Measurements from ENCODE around the gene YPEL3. TPM values are rescaled to one million over a fixed set of nuclear protein-coding genes. Genes with fewer than 3 reads are reported as not detected.
A peak's percentile ranks its signal among the peaks of the same experiment; 100 is the strongest.

The YPEL3 gene
- total RNA-seq, 2 experiments from 2014 or later = 32.5 to 36.9 TPM

DNA sequence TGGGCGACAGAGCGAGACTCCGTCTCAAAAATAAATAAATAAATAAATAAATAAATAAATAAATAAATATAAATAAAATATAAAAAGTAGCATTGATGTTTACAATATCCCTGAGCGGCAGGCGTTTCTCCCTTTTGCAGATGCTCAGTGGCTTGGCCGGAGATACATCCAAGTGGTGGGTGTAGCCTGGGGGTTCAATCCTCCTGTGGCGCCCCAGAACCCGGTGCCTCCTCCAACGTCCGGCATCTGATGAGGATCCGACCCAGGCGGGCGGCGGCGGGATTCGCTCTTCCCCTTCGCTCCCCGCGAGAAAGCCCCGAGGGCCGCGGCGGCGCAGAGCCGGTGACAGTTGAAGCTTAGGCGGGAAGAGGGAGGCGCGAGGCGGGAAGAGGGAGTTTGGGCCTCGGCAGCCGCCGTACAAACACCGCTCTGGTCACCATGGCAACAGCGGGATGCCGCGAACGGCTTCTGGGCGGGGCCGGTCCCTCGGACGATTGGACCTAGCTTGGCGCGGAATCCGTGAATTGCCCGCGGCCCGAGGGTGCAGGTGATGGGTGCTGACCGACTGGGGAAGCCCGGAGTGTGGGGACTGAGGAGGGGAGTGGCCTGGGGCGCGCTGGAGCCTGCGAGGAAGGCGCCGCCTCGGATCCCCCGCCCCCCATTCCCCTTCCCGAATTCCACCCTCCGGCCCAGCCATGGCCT is 43.2 kb downstream of the YPEL3 start:
- H3K4me3 Mint-ChIP-seq = peak overlapping the region; percentile 86
- H3K27ac Mint-ChIP-seq = peak overlapping the region; percentile 49
- CTCF ChIA-PET = interaction anchor here (0.9 to 2.1 kb wide), 7 partner anchors 10 to 233 kb away, joined by 3 to 13 read pairs (median 5); partner anchors contain the start of genes ALDOA, MVP, TBX6 and TLCD3B
- intact Hi-C loops (cut with micrococcal nuclease) = loop anchor here (1.0 to 5.0 kb wide), 2 partner anchors 12 to 39 kb away; partner anchors contain the start of genes ALDOA and TBX6
- peaks cover 28% of the 10 kb centered on the region for H3K4me1 Mint-ChIP-seq (ENCODE audit: low read depth)
- no peaks in the 10 kb centered on the region for H3K27me3 Mint-ChIP-seq
- POLR2A ChIA-PET = interaction anchor here (1.0 to 5.0 kb wide), 3 partner anchors 12 to 236 kb away, joined by 3 to 48 read pairs (median 3); partner anchors contain the start of gene ALDOA
- DNase-seq = peak; percentile 95
- H3K9me3 Mint-ChIP-seq = no peaks in the 10 kb centered on the region
- no peaks in the 10 kb centered on the region for H3K36me3 Mint-ChIP-seq

- Mint-ChIP-seq H3K4me3 (peak overlapping the region; percentile 75), H3K36me3 (no peaks in the 10 kb centered on the region), H3K27ac (no peak overlapping the region), H3K4me1 (ENCODE audit: low read depth) (peaks cover 28% of the 10 kb centered on the region), H3K27me3 (no peaks in the 10 kb centered on the region), H3K9me3 (no peaks in the 10 kb centered on the region)
- DNase-seq = no peak
- ChIA-PET POLR2A (no interaction called here), CTCF (interaction anchor here (0.9 to 2.1 kb wide), 3 partner anchors 14 to 40 kb away, joined by 3 to 8 read pairs (median 3); partner anchors contain the start of genes ALDOA and TBX6)
- intact Hi-C loops (cut with micrococcal nuclease) = loop anchor here (5.0 kb wide), 1 partner anchor 41 kb away; the partner anchor contains the start of gene TBX6
Measured at GRCh38 chr16:30051518-30051917, 44.5 kb downstream of the YPEL3 start.

DNA sequence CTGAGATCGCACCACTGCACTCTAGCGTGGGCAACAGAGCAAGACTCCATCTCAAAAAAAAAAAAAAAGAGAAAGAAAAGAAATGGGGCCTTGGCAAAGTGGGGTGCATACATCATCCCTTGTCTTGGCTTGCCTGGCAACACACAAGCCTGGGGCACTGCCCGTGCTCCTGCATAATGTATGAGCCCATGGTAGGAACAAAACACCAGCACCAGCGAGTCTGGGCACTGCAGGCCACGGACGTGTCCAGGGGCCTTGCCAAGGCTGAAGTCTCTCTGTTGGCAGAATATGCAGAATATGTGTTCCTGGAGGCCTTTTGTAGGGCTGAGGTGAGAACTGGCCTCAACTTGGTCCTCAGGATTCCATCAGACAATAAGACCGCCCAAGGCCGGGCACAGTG is 46.1 kb downstream of the YPEL3 start:
- H3K4me3 Mint-ChIP-seq = no peak overlapping the region
- H3K36me3 Mint-ChIP-seq = no peaks in the 10 kb centered on the region
- no peak for DNase-seq
- H3K27me3 Mint-ChIP-seq = no peaks in the 10 kb centered on the region
- POLR2A ChIA-PET = interaction anchor here (1.6 kb wide), 1 partner anchor 15 kb away, joined by 4 read pairs; no protein-coding TSS in a partner anchor
- H3K9me3 Mint-ChIP-seq = no peaks in the 10 kb centered on the region
- H3K27ac Mint-ChIP-seq = no peak overlapping the region
- intact Hi-C loops (cut with micrococcal nuclease) = loop anchor here (5.0 kb wide), 1 partner anchor 42 kb away; the partner anchor contains the start of gene TBX6
- CTCF ChIA-PET = no interaction called here
- H3K4me1 Mint-ChIP-seq (ENCODE audit: low read depth) = peaks cover 28% of the 10 kb centered on the region

GRCh38 chr16:30046588-30046987 is 49.4 kb downstream of the YPEL3 start:
- Mint-ChIP-seq H3K4me1 (ENCODE audit: low read depth) (peaks cover 14% of the 10 kb centered on the region), H3K9me3 (no peaks in the 10 kb centered on the region), H3K27ac (no peak overlapping the region), H3K36me3 (no peaks in the 10 kb centered on the region), H3K4me3 (no peak overlapping the region), H3K27me3 (no peaks in the 10 kb centered on the region)
- DNase-seq = no peak
- ChIA-PET POLR2A (no interaction called here), CTCF (interaction anchor here (1.2 kb wide), 1 partner anchor 14 kb away, joined by 3 read pairs; no protein-coding TSS in a partner anchor)
- intact Hi-C loops (cut with micrococcal nuclease) = no loop called here

DNA sequence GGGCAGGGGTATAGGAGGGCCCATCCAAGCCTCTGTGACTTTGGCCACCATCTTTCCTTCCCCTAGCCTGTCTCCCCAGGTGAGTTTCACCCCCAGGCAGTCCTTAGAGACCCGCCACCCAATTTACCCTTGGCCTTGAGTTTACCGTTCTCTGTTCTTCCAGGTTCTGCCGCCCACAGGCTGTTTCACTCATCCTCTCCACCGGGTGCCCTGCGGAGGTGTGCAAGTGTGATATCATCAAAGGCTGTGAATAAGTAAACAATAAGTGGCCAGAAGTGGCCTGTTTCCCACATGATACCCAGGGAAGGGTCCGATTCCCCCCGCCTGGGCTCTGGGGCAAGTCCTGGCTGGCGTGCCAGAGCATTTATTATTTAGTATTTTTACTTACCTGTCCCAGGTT is 49.8 kb downstream of the YPEL3 start:
- Mint-ChIP-seq H3K9me3 (no peaks in the 10 kb centered on the region), H3K4me1 (ENCODE audit: low read depth) (peaks cover 12% of the 10 kb centered on the region), H3K4me3 (no peak overlapping the region), H3K27me3 (no peaks in the 10 kb centered on the region), H3K27ac (no peak overlapping the region), H3K36me3 (no peaks in the 10 kb centered on the region)
- intact Hi-C loops (cut with micrococcal nuclease) = no loop called here
- ChIA-PET CTCF (interaction anchor here (1.2 kb wide), 1 partner anchor 14 kb away, joined by 3 read pairs; no protein-coding TSS in a partner anchor), POLR2A (no interaction called here)
- peak; percentile 49 for DNase-seq

Other genes with a start within 250 kb of the YPEL3 start
- 10 to 100 TPM; 39.5 to 43.9 TPM for gene CDIPT, start 233.0 kb downstream of the YPEL3 start, total RNA-seq
- gene SEZ6L2, start 196.7 kb downstream of the YPEL3 start, total RNA-seq = under 1 TPM; 0.38 to 0.58 TPM
- gene ASPHD1, start 195.7 kb downstream of the YPEL3 start, total RNA-seq = 1 to 10 TPM; 1.6 to 1.9 TPM
- gene KCTD13, start 170.0 kb downstream of the YPEL3 start, total RNA-seq = 10 to 100 TPM; 36.6 to 37.9 TPM
- gene TMEM219, start 134.1 kb downstream of the YPEL3 start, total RNA-seq = 10 to 100 TPM; 57.1 to 64.8 TPM
- 10 to 100 TPM; 27.2 to 28.2 TPM for gene TAOK2, start 122.3 kb downstream of the YPEL3 start, total RNA-seq
- 10 to 100 TPM; 40.5 to 40.6 TPM for gene HIRIP3, start 100.6 kb downstream of the YPEL3 start, total RNA-seq
- 10 to 100 TPM; 84.1 to 94.0 TPM for gene INO80E, start 100.0 kb downstream of the YPEL3 start, total RNA-seq
- under 1 TPM; 0.33 to 0.34 TPM for gene DOC2A, start 85.2 kb downstream of the YPEL3 start, total RNA-seq
- not detected for gene C16orf92, start 73.0 kb downstream of the YPEL3 start, total RNA-seq
- gene TLCD3B, start 64.9 kb downstream of the YPEL3 start, total RNA-seq = 1 to 10 TPM; 5.0 TPM
- 1,000 to 10,000 TPM; 1,724 to 1,734 TPM for gene ALDOA, start 30.5 kb downstream of the YPEL3 start, total RNA-seq
- gene PPP4C, start 20.2 kb downstream of the YPEL3 start, total RNA-seq = 100 to 1,000 TPM; 121 to 133 TPM
- gene TBX6, start 4.3 kb downstream of the YPEL3 start, total RNA-seq = 1 to 10 TPM; 2.3 to 2.9 TPM
- 1 to 10 TPM; 5.3 to 9.9 TPM for gene GDPD3, start 17.3 kb upstream of the YPEL3 start, total RNA-seq
- 10 to 100 TPM; 85.5 to 93.1 TPM for gene MAPK3, start 27.0 kb upstream of the YPEL3 start, total RNA-seq
- gene CORO1A, start 87.4 kb upstream of the YPEL3 start, total RNA-seq = 1,000 to 10,000 TPM; 1,027 to 1,051 TPM
- gene BOLA2B, start 97.5 kb upstream of the YPEL3 start, total RNA-seq = 100 to 1,000 TPM; 156 to 159 TPM
- gene SLX1A, start 97.7 kb upstream of the YPEL3 start, total RNA-seq = 10 to 100 TPM; 98.8 to 99.9 TPM
- 10 to 100 TPM; 14.2 to 15.2 TPM for gene SULT1A3, start 103.0 kb upstream of the YPEL3 start, total RNA-seq
- 10 to 100 TPM in 1 of 2 experiments, 1 to 10 TPM in 1; 6.5 to 11.9 TPM for gene NPIPB13, start 152.3 kb upstream of the YPEL3 start, total RNA-seq